Stimulated activated CD8-positive, alpha-beta memory T cell treated with anti-CD3 and anti-CD28 coated beads, Interleukin-15, amount 100 ng/mL, for 48 hours (primary cell): ENCODE results near the gene NEU1.
"Not testable (repeated sequence)": the region's sequence is repeated elsewhere in the genome, so short reads cannot be mapped to it uniquely, and the experiment has no call there.

Experiments used
- DNase-seq, 2 donors: peaks; one replicate each; pipeline ENCODE4 v3.0.0-alpha.2; 2020; ENCODE audit warnings: low read depth in 2 of 2

The NEU1 gene

DNA sequence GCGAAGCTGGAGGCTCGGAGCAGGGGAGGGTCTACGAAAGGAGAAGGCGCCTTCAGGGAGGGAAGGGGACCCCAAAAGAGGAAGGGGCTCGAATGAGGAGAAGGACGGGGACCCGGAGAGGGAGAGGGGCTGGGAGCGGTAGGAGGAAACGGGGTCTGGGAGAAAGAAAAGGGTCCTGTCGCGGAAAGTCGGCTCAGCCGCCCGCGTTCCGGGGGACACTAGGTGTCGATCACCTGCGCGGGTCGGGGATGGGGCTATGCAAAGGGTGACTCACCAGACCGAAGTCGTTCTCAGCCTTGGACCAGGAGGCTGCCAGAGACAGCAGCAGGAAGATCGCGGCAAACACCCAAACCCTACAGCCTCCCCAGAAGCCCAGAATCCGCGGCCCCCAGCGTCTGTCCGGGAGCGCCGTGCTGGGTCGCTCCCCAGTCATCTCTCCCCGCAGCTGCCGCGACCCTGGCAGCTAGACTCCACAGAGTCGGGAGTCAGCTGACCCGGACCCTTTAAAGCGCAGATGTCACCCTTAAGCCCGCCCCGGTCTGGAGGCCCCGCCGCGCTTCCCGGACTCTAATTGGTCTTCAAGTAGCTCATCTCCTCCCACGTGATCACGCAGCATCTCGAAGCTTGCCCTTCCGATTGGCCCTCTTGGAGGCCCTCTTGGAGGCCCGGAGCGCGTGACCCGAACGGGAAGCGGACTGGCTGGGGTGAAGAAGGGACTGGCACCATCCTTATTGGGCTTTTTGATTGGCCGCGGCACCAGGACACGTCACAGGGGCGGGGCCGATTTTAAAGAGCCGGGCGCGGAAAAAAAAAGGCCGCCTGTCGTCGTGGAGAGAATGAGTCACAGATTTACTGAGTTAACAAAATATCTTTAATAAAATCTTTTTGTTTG, at the start of gene NEU1:
NEU1 (minus strand) TSS at position 478 of the 892 bp plus-strand sequence; CDS start at position 433, 45 bp downstream.
- DNase-seq = peak; percentile 99 to 100

- DNase-seq = no peak
These were observed 49.4 kb upstream of the NEU1 start for GRCh38 chr6:31911826-31912585.

GRCh38 chr6:31909298-31909697, 46.7 kb upstream of the NEU1 start:
- not testable (repeated sequence) for DNase-seq

- no peak for DNase-seq
These were observed 46.2 kb upstream of the NEU1 start for GRCh38 chr6:31908791-31909190.

DNA sequence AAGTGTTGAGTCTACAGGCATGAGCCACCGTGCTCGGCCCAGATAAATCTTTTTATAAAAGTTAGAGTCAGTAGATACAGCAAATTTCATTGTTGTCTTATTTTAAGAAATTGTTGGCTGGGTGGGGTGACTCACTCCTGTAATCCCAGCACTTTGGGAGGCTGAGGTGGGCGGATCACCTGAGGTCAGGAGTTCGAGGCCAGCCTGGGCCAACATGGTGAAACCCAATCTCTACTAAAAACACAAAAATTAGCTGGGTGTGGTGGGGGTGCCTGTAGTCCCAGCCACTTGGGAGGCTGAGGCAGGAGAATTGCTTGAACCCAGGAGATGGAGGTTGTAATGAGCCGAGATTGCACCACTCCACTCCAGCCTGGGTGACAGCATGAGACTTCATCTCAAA, 45.6 kb upstream of the NEU1 start:
- not testable (repeated sequence) for DNase-seq

- DNase-seq = no peak
These were observed 44.7 kb upstream of the NEU1 start for GRCh38 chr6:31907158-31907813.

GRCh38 chr6:31906727-31907126, 44.1 kb upstream of the NEU1 start:
- DNase-seq = not testable (repeated sequence)

GRCh38 chr6:31906122-31906521, 43.5 kb upstream of the NEU1 start:
- DNase-seq = no peak

- DNase-seq = no peak
These were observed 42.4 kb upstream of the NEU1 start for GRCh38 chr6:31905041-31905440.

DNA sequence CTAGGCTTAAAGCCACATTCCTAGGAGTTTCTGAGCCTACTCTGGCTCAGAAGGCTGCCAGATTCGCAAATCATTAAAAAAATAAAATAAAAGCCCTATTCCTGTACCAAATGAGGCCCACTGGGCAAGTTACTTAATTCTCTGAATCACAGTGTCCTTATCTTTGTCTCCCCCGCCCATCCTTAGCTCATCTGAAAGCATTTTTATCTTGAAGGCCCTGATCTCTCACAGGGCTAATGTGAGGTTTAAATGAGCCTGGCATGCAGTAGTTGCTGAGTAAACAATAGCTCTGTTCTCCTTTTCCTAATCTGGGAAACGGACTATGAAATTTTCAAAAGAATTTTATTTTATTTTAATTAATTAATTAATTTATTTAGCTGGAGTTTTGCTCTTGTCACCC, 41.3 kb upstream of the NEU1 start:
- DNase-seq = no peak

DNA sequence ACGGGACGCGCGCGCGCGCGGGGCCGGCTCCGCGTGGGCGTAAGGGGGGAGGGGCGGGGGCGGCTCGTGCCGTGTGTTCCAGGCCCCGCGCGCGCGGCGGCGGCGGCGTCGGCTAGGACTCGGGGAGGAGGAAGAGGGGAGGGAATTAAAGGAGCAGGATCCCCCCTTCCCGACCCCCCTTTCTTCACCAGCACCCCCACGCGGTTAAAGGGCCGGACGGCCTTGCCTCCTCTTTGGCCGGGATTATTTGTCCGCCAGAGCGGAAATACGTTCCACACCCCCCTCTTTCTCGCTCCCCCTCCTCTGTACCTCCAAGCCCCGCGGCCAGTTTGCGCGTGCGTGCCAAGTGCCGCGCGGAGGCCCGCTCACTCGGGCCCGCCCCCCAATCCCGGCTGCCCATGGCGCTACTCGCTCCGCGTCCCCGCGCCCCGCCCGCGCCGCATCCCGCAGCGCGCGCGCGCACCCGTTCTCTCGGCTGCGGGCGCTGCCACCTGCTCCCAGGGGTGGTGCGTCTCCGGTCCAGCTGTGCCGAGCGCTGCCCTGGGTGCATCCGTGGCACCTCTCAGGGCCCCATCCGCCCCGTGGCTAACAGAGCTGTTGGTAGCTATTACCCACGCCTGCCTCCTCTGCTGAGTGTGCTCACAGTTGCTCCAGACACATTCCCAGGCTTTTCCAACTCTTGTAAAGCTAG, 39.5 kb upstream of the NEU1 start, which contains the start of gene ZBTB12:
ZBTB12 (minus strand) TSS at position 134 of the 691 bp plus-strand sequence. CDS start 781 bp downstream, outside the sequence.
- DNase-seq = peak; percentile 78 to 83

- DNase-seq = peak in 1 of 2 donors; percentile 43
These were observed 38.9 kb upstream of the NEU1 start for GRCh38 chr6:31901415-31901952.

DNA sequence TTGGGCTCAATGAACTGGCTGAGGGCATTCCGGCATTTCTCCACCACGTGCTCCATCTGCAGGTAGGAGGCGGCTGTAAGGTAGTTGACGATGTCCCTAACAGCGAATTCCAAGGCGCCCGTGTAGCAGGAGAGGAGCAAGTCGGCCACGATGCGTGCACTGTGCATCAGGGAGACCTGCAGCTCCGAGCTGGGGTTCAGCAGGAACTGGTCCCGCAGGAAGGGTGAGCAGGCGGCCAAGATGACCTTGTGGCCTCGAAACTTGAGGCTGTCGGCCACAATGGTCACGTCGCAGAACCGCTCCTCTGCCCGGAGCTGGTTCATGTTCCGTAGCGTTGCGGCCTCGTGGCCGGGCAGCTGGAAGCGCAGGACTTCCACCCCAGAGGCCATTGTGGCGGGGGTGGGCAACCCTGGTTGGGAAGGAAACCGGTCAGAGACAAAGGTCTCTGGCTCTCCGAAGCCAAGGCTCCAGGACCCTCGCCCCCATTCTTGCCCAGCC, 38.3 kb upstream of the NEU1 start:
- DNase-seq = no peak

- no peak for DNase-seq
These were observed 37.5 kb upstream of the NEU1 start for GRCh38 chr6:31899882-31900722.

- DNase-seq = no peak
These were observed 36.6 kb upstream of the NEU1 start for GRCh38 chr6:31899215-31899614.

DNA sequence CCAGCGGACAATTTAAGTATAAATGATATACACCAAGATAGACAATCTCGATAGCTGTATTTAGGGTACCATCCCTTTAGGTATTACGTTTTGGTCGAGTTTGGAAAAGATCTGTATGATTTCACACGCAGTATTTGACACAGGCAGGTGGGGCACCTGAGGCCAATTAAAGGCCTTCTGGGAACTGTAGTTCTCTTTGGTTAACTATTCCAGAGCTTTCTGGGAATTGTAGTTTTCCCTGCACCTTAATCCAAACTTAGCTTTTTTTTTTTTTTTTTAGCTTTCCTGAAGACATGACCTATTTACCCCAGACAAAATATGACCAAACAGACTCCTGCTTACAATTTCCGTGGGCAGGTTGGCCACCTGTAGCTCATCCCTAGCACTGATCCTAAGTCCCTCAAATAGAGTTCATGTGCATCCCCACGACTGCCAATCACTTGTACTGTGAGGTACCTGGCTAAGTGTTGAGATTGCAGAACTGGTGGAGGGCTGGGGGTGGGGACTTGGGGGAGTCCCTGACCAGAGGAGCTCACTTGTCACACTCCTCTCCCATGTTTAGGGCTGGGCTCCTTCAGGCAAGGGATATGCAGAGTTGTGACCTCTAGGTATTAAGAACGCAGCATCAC, 35.9 kb upstream of the NEU1 start:
- DNase-seq = no peak

DNA sequence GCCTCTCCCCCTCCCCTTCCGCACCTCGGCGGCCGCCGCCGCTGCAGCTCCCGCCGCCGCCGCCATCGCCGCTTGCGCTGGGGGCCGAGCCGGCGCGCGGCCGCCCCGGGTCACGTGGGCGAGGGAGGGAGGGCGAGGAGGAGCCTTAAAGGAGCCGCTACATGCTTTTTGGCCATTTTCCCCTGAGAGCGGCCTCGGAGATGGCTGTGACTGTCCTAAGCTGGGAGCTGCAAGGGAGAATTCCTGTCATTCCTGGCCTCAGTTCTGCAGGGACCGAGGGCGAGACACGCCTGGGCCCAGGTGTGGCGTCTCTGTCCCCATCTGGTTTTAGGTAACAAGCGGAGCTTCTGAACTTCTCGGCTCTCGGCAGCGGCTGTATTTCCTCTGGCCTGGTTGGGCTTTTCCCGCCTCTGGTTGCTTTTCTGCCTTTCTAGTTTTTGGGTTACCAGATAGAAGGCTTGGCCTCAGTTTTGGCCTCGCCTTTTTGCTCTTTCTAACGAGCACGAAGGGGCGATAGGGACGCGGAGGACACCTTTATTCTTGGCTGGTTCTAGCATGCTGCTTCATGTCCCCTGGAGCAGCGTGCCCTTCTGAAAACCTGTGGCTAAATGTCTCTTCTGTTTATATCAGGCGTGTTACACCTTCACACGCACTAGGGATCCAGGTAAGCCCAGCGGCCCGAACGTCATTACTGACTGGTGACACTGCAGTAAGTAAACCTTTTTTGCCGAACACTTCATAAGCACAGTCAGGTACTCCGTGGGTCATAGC, 35.2 kb upstream of the NEU1 start, which contains the start of gene EHMT2:
EHMT2 (minus strand) TSS at position 87 of the 771 bp plus-strand sequence; CDS start at position 66, 21 bp downstream.
- peak; percentile 81 to 83 for DNase-seq

DNA sequence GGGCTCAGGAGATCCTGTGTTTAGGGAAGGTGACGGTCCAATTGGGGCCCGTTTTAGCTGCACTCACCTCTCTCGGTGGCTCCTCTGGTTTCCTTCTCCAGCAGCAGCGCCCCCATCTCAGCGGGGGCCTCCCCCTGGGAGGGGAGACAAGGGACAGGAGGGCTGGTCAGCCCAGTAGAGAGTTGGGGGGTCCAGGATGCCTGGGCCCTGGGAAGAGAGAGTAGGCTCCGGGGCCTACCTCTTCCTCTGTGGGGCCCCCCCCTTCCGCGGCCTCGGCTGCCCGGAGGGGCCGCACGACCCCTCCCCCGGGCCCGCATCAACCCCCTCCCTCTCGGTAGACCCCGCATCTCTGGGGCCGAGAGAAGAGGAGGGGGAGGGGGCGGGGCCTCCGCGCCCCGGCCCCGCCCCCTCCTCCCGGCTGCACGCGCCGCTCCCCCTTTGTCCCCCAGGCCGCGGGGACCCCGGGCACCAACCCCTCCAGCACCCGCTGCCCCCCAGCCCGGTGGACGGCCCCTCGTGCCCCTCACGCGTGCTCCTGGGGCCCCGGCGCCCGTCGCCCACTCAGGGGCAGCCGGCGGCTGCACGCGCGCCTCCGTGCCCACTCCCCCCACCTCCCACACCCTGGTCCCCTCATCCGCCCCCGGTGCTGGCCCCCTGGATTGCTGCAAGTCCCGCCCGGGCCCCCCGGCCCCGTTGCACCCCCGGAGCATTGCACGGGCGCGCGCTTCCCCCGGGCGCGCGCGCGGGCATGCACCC, 34.4 kb upstream of the NEU1 start:
- DNase-seq = no peak
